T1000 (cell line): Measurements from ENCODE around the gene NXPE2.
"Not testable (repeated sequence)": the region's sequence is repeated elsewhere in the genome, so short reads cannot be mapped to it uniquely, and the experiment has no call there.

Experiments used
- DNase-seq: peaks from one replicate; lab custom pipeline; 2025; ENCODE audit warnings: mixed read lengths; lab: John Stamatoyannopoulos, UW

The NXPE2 gene

DNA sequence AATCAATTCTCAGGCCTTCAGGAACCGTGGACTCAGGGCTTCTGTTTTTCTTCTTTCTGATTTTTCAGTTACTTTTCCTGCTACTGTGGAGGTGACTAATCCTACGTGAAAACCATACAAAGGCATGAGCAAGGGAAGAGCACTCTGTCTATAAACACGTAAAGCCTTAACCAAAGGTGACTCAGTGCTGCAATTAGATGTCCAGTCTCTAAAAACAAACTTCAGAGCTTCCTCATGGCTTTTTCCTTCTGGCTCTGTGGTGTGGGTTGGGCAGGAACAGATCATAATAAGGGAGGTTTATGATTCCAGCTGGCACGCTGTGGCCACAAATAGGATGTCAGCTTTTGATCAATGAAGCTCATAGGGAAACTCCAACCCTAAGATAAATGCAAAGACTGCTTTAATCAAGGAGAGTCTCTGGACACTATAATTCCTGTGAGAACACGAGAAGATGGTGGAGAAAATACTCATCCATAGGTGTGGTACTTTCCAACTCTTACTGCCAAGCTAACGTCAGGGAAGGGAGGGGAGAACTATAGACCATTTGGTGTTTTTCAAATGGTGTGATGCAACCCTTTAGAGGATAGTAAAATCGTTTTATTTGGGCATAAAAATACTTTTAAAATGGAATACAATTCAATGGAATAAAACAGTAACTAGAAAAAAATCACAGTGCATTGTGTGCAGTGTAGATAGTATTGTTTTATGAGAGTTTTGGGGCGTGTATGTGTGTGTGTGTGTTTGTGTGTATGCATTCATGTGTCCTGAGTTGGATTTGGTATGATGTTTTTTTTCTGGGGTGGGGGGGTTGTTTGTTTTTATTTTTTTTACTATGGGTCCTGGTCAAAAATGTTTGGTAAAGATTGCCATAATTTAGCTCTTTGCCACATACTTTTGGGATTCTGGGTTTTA lies at the start of gene NXPE2:
NXPE2 (plus strand) TSS at position 403 of the 912 bp plus-strand sequence; CDS start at position 452, 49 bp downstream.
- DNase-seq: peak; percentile 20

DNA sequence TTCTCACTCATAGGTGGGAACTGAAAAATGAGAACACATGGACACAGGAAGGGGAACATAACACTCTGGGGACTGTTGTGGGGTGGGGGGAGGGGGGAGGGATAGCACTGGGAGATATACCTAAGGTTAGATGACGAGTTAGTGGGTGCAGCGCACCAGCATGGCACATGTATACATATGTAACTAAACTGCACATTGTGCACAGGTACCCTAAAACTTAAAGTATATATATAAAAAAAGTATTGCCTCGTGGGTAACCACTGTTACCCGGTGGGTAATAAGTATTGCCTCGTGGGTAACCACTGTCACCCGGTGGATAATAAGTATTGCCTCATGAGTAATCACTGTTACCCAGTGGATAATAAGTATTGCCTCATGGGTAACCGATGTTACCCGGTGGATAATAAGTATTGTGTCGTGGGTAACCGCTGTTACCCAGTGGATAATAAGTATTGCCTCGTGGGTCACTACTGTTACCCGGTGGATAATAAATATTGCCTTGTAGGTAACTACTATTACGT lies 46.8 kb upstream of the NXPE2 start:
- DNase-seq: not testable (repeated sequence)

GRCh38 chr11:114639440-114639839 lies 38.9 kb upstream of the NXPE2 start:
- not testable (repeated sequence) for DNase-seq

DNA sequence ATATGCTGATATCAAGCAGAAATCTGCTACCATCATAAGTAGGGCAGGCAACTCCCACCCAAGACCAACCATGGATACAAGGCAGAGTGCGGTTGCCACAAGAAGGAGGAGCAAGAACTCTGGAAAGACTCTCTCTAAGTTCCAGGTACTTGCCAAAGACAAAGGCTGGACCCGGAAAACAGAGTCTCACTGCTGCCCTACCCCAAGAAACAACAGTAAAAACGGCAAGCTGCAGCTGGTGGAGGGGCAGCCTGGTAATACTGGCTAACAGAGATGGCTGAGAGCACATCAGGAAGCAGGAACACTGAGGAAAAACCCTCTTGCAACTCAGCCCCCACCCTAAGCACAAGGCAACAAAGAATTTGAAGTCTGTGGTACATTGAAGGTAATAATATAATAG lies 27.7 kb upstream of the NXPE2 start:
- DNase-seq: no peak

DNA sequence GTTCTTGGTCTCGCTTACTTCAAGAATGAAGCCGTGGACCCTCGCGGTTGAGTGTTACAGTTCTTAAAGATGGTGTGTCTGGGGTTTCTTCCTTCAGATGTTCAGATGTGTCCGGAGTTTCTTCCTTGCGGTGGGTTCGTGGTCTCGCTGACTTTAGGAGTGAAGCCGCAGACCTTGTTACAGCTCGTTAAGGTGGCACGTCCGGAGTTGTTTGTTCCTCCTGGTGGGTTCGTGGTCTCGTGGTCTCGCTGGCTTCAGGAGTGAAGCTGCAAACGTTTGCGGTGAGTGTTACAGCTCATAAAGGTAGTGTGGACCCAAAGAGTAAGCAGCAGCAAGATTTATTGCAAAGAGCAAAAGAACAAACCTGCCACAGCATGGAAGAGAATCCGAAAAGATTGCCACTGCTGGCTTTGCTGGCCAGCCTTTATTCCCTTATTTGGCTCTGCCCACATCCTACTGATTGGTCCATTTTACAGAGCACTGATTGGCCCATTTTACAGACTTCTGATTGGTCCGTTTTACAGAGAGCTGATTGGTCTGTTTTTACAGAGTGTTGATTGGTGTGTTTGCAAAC lies 27.1 kb upstream of the NXPE2 start:
- no peak for DNase-seq

DNA sequence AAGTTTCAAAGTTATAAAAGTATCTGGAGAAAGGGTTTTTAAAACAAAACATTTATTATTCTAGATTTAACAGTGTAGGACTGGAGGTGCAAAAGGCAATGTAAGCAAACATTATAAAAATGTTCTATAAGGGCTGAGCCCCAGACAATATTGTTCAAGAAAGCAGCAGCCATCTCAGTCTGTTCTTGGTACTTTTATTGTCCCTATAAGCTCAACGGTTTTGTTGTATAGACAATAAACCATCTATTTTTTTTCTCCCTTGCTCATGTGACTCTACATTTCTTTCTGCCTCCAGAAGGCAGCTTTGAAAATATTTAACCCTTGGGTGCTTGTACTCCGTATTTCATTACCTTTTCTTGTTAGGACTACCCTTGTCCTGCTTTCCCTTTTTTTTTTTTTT lies 25.2 kb upstream of the NXPE2 start:
- no peak for DNase-seq

DNA sequence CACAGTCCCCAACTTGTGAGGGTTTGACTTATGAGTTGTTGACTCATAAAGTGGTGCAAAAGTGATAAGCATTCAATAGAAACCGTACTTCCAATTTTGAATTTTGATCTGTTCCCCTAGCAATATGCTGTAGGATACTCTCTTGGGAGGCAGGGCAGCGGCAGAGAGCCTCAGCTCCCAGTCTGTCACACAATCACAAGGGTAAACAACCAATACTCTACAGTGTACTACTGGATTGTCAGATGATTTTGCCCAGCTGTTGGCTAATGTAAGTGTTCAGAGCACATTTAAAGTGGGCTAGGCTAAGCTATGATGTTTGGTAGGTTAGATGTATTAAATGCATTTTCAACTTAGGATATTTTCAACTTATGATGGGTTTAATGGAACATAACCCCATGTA lies 13.7 kb upstream of the NXPE2 start:
- DNase-seq: no peak

- DNase-seq: no peak
These were observed 11.6 kb upstream of the NXPE2 start for GRCh38 chr11:114666760-114667159.

DNA sequence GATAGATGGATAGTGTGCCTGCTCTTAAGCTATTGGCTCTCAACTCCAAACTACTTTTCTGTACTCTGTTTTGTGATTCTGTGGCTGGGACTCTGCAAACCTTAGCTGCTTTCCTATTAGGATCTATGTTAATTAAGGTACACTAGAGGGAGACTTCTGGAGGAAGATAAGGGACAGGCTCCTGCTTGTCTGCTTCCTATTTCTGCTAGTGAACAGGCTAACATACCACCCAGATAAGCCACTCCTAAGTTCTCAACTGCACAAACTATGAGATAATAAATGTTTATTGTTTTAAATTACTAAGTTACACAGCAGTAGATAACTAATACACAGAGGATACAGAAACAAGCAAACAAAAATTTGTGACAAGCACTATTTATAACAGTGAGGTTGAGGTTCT lies 10.2 kb upstream of the NXPE2 start:
- DNase-seq: no peak

GRCh38 chr11:114673661-114674060 lies 4.7 kb upstream of the NXPE2 start:
- DNase-seq: no peak

GRCh38 chr11:114679505-114679904 lies 1.2 kb downstream of the NXPE2 start:
- no peak for DNase-seq

DNA sequence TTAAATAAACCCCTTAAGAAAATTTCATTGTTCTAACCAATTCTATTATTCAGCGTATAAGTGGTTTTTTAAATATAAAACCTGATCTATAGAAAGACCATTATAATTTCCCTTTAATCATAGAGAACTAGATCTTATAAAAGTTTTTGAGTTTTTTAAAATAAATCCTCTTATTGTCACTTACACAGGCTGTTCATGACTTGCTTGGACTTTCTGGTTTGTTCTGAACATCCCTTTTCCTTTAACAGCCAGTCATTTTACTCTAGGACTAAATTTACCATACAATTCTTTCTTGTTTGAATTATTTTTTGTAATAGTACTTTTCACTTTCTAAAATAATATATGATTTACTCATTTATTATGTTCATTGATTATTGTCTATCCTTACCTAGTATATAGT lies 4.7 kb downstream of the NXPE2 start:
- DNase-seq: no peak

DNA sequence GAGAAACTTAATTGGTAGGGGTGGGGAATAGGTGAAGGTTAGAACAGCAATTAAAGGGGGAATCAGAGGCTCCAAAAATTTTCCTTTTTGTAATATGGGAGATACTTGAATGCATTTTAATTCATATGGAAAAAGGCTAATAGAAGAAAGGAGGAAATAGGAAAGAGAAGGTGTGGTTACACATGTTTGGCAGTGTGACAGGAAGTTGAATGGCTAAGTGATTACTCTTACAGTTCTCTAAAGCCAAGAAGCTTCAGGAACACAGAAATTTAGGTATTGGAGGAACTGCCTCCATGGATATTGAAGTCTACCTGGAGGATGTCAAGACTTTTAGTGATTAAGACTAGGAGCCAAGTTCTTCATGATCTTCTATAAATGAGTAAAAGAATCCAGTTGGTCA lies 6.3 kb downstream of the NXPE2 start:
- DNase-seq: no peak

GRCh38 chr11:114685097-114685496 lies 6.8 kb downstream of the NXPE2 start:
- DNase-seq: no peak

DNA sequence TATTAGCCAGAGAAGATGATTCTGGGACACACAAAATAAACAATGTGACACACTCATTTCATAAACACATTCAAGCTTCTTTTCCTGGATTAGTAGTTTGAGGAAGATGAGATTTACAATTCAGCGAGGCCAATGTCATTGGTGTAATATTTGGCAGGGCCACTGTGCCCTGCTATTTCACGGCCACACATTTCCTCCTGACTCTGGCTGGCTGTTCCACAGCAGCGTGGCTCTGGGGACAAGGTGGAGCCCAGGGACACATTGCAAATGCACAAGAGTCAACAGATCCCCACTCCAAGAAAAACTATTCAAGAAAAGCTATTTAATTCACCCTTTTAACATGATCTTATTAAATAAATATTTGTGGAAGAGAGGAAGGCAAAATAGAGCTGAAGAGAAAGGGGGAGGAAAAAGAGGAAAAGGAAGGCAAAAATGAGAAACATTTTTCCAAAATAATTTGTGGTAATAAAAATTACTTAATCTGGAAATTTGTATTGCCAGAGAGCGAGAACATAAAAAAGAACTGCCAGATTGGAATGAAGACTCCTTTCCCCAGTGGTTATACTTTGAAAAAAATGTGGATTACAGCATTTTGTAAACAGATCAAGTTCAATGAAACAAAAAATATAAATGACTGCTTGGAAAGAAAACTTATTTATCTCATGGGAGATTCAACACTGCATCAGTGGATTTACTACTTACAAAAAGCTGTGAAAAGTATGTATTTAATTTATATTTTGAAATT lies 27.1 kb downstream of the NXPE2 start:
- no peak for DNase-seq

DNA sequence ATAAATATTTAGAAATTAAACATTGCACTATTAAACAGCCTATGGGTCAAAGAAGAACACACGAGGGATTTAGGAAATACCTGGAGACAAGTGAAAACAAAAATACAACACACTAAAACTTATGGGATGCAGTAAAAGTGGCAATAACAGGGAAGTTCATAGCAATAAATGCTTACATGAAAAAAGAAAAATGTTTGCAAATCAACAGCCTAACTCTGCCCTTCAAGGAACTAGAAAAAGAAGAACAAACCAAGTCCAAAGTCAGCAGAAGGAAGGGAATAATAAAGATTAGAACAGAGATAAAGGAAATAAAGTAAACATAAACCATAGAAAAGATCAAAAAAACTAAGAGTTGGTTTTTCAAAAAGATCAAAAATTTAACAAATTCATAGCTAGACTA lies 31.6 kb downstream of the NXPE2 start:
- no peak for DNase-seq

DNA sequence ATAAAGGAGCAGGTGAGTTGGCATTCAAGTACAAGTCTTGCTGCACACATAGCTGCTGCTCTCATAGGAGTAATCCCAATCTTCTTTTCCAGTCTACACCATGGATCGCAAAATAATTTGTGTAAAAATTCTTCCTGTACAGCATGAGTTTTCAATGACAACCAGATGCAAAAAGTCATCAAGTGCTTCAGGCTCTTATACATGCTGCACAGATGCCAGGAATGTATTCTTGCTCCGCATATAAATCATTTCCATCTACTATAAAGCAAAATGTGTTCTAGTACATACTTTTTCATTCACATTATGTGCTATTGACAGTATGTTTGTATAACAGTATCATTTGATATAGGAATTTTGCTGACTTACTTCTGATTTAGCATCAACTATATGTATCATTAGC lies 35.4 kb downstream of the NXPE2 start:
- no peak for DNase-seq

DNA sequence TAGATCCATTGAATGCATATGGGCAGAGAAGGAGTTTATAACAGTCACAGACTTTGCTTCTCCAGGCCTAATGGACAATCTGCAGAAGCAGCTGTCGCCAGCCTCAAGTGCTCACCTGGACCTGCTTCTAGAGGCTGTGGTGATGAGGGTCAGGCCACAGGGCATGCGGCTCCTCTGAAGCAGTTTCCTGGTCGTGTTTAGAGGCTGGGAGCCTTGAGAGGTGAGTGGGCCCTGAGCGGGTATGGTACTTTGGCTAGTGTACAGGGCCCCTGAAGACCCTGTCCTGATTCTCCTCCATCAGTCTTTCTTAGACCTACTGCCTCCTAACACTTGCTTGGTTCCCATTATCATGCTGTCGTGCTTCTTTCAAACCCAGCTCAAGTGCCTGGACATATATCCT lies 41.2 kb downstream of the NXPE2 start:
- no peak for DNase-seq

- no peak for DNase-seq
These were observed 46.7 kb downstream of the NXPE2 start for GRCh38 chr11:114724916-114725524.

DNA sequence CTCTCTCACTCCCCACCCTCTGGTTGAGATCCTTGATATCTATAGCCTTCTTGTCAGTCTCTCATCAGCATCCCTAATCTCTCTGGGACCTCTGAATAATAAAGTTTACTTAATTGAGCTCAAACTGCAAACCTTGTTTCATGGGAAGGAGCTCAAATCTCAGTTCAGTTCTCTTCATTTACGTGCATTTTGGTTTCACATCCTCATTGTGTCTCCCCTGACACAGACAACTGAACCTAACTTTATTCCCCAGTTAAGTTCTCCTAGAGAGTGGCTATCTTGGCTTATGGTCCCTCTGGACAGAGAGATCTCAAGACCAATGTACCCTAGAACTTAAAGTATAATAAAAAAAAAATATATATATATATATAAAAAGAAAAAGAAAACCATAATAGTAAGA lies 47.3 kb downstream of the NXPE2 start:
- DNase-seq: no peak

DNA sequence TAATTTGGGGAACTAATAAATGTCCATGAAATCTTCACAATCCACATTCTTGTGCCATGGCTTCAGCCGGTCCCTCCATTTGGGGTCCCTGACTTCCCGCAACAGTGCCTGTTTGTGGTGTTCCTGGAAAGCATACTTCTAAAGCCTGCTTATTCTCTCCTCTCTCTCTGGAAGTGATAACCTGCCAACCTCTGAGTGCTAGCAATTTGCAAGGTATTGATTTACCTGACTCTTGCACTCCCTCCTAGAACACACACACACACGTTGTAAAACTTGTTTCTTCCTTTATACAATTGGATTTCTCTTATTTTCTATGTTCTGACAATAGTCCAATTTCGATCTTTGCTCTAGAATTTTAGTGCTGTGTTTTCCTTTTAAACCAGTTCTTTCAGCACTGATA lies 58.5 kb downstream of the NXPE2 start:
- no peak for DNase-seq

GRCh38 chr11:114738954-114739353 lies 60.6 kb downstream of the NXPE2 start:
- DNase-seq: no peak
